AG09309 (cell line): ENCODE results near the gene SND1.

Experiments used
- DNase-seq: peaks from one replicate; pipeline ENCODE4 v3.0.0-alpha.2; 2010; ENCODE audit warnings: low read depth
- H3K4me3 ChIP-seq: 2 replicates; pipeline ENCODE4 v1.5.1; 2011; ENCODE audit warnings: mild to moderate bottlenecking, low read depth, low read length, moderate library complexity; ENCODE audit not compliant: control insufficient read depth
- CTCF ChIP-seq: IDR thresholded peaks from 2 replicates; pipeline ENCODE4 v1.5.1; 2011; ENCODE audit warnings: mild to moderate bottlenecking, low read depth, low read length, inconsistent platforms; ENCODE audit not compliant: insufficient read depth, control insufficient read depth; ENCODE audit errors: missing control alignments

The SND1 gene

GRCh38 chr7:127885222-127885772 is 233.3 kb downstream of the SND1 start:
- no peak for TF ChIP-seq CTCF
- no peak overlapping the region for H3K4me3 ChIP-seq
- no peak for DNase-seq

- TF ChIP-seq CTCF = no peak
- DNase-seq = no peak
- no peak overlapping the region for H3K4me3 ChIP-seq
These were observed 233.8 kb downstream of the SND1 start for GRCh38 chr7:127885843-127886242.

- DNase-seq = no peak
- H3K4me3 ChIP-seq = no peak overlapping the region
- TF ChIP-seq CTCF = no peak
These were observed 234.3 kb downstream of the SND1 start for GRCh38 chr7:127886248-127886647.

GRCh38 chr7:127887096-127887495 is 235.1 kb downstream of the SND1 start:
- no peak overlapping the region for H3K4me3 ChIP-seq
- no peak for DNase-seq
- no peak for TF ChIP-seq CTCF

GRCh38 chr7:127887631-127888030 is 235.6 kb downstream of the SND1 start:
- DNase-seq = no peak
- H3K4me3 ChIP-seq = no peak overlapping the region
- TF ChIP-seq CTCF = no peak

GRCh38 chr7:127888411-127888810 is 236.4 kb downstream of the SND1 start:
- no peak overlapping the region for H3K4me3 ChIP-seq
- no peak for TF ChIP-seq CTCF
- DNase-seq = no peak

GRCh38 chr7:127888825-127889224 is 236.8 kb downstream of the SND1 start:
- no peak overlapping the region for H3K4me3 ChIP-seq
- TF ChIP-seq CTCF = no peak
- no peak for DNase-seq
